Transverse colon (tissue), 4 donors: Measurements from ENCODE around the gene NEURL1. TPM values are rescaled to one million over a fixed set of nuclear protein-coding genes. Genes with fewer than 3 reads are reported as not detected.

Experiments used
- DNase-seq: peaks from one replicate; pipeline ENCODE4 v3.0.0-alpha.2; 2019
- H3K27ac ChIP-seq, 4 donors: fragments of 200-600 bp; sonication (generic); 2 replicates each; pipeline ENCODE4 v1.5.1; 2016 to 2018; ENCODE audit warnings: inconsistent platforms in 4 of 4
- H3K27me3 ChIP-seq: fragments of 200-600 bp; sonication (generic); 2 replicates; pipeline ENCODE4 v1.5.1; 2017; ENCODE audit warnings: inconsistent platforms
- H3K36me3 ChIP-seq, 4 donors: fragments of 200-600 bp; sonication (generic); 2 replicates each; pipeline ENCODE4 v1.5.1; 2017 to 2019; ENCODE audit warnings: inconsistent platforms in 4 of 4
- H3K4me1 ChIP-seq, 4 donors: fragments of 200-600 bp; sonication (generic); 2 replicates each; pipeline ENCODE4 v1.5.1; 2017 to 2020; ENCODE audit warnings: inconsistent platforms in 4 of 4
- H3K4me3 ChIP-seq, 4 donors: fragments of 200-600 bp; sonication (generic); 1 replicate in 1 of 4; 2 replicates in 3 of 4; pipeline versions ENCODE4 v1.5.1 to v1.6.1; 2017 to 2019; ENCODE audit warnings: inconsistent platforms in 4 of 4
- H3K9me3 ChIP-seq, 2 donors: fragments of 200-600 bp; sonication (generic); 2 replicates each; pipeline ENCODE4 v1.5.1; 2017 to 2019; ENCODE audit warnings: inconsistent platforms in 2 of 2
- EP300 ChIP-seq: sonication (generic); formaldehyde crosslinking; IDR thresholded peaks from one replicate; pipeline ENCODE4 v1.6.1; 2017; ENCODE audit warnings: antibody characterized with exemption, low read depth
- POLR2A ChIP-seq: fragments of 450-650 bp; IDR thresholded peaks from one replicate; pipeline ENCODE4 v1.6.1; 2016; ENCODE audit warnings: antibody characterized with exemption, mild to moderate bottlenecking, moderate library complexity
- POLR2AphosphoS5 ChIP-seq, 3 donors: sonication (generic); formaldehyde crosslinking; IDR thresholded peaks; one replicate each; pipeline ENCODE4 v1.6.1; 2016; ENCODE audit warnings: antibody characterized with exemption in 3 of 3
- WGBS, 2 donors: methylation state at CpG; one replicate each; pipeline ENCODE4 v1.1.5; 2018; ENCODE audit warnings: low coverage in 1 of 2; 5-methylcytosine and 5-hydroxymethylcytosine counted together
- in situ Hi-C, 4 donors: fragments of 200-750 bp; cut with MboI; loops; one replicate each; pipeline versions ENCODE4 v1.15.0 to v1.15.1; 2017; ENCODE audit warnings: low sequenced_read_pairs in 3 of 4, low pct_ligation_motif_present in 1 of 4, low pct_unique_long_range_greater_than_20kb in 1 of 4
- intact Hi-C: fragments of 100-400 bp; cut with DNase I; formaldehyde crosslinking; loops from one replicate; pipeline ENCODE4 v1.15.1; 2023; ENCODE audit warnings: low total_unique reads
- total RNA-seq, 4 donors: library from RNA; depleted of rRNA; stranded (reverse); fragments of >200 nt; gene quantifications; one replicate each; pipeline ENCODE4 v1.1.0, GENCODE V29; 2016
- TF ChIP-seq, protein P1 (sequence below), 5 experiments: fragments of 200-600 bp in 3 of 5; fragments of 450-650 bp in 2 of 5; sonication (generic) in 3 of 5; IDR thresholded peaks; 1 replicate in 2 of 5; 2 replicates in 3 of 5; pipeline ENCODE4 v1.5.1; 2016 to 2017; ENCODE audit warnings: antibody characterized with exemption in 5 of 5, inconsistent platforms in 3 of 5, mild to moderate bottlenecking in 2 of 5, moderate library complexity in 1 of 5

NEURL1 gene
- total RNA-seq, 4 donors from 2014 or later = 36.7 to 177 (median 55.8) TPM

DNA sequence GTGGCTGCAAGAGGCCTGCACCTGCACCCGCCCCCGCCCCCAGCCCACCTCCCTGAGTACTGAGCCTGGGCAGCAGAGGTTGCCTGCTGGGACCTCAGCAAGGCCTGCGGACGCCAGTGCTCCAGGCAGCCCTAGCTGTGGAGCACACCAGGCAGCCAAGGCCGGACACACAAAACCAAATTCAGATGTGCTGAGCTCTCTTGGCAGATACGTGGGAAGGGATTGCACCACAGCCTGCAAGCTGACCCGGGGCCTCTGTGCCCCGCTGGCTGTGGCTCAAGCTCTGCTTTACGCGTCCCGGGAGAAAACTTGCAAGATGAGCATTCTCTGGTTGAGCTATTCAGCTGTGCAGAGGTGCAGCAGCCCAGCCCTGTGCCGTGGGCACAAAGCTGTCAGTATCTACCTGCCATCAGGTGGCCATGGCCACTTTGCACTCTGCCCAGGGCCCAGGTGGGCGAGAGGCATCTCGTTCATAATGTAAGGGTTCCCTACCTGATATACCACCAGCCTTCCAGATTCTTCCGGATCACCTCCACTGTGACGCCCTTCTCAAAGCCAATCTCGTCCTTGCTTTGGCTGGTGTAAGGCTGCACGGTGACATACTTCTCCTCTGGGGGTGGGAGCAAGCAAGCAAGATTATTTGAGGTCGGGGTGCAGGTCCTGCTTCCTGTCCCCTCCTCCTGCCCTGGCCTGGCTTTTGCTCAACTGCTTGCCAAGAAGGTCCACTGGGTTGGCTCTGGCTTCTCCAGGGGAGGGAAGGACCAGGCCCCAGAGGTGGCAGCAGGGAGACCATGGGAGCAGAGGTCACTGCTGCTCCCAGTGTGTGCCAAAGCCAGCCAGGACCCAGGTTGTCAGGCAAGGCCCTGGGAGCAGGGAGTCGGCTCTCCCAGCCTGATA, 123.4 kb downstream of the NEURL1 start:
- Histone ChIP-seq H3K27me3 (no peaks in the 10 kb centered on the region), H3K27ac (peak overlapping the region; percentile 42 to 73 (median 56)), H3K9me3 (no peaks in the 10 kb centered on the region), H3K4me3 (no peak overlapping the region), H3K4me1 (peaks cover 3 to 52% (median 16%) of the 10 kb centered on the region in 4 donors), H3K36me3 (peaks cover 0 to 12% (median 0%) of the 10 kb centered on the region in 4 donors)
- intact Hi-C loops = no loop called here
- DNase-seq = peak; percentile 52
- 73 to 80% methylated on average over 1 to 18 of the region's 20 CpGs for WGBS, 2 donors
- in situ Hi-C loops = loop anchor here in 1 of 4 donors (25.0 kb wide), 1 partner anchor 245 kb away; the partner anchor contains the start of gene SH3PXD2A
- TF ChIP-seq POLR2AphosphoS5 (IDR thresholded peaks at IDR 0.05) = peak in 2 of 3 donors; percentile 19 to 49
- no peak for TF ChIP-seq POLR2A

DNA sequence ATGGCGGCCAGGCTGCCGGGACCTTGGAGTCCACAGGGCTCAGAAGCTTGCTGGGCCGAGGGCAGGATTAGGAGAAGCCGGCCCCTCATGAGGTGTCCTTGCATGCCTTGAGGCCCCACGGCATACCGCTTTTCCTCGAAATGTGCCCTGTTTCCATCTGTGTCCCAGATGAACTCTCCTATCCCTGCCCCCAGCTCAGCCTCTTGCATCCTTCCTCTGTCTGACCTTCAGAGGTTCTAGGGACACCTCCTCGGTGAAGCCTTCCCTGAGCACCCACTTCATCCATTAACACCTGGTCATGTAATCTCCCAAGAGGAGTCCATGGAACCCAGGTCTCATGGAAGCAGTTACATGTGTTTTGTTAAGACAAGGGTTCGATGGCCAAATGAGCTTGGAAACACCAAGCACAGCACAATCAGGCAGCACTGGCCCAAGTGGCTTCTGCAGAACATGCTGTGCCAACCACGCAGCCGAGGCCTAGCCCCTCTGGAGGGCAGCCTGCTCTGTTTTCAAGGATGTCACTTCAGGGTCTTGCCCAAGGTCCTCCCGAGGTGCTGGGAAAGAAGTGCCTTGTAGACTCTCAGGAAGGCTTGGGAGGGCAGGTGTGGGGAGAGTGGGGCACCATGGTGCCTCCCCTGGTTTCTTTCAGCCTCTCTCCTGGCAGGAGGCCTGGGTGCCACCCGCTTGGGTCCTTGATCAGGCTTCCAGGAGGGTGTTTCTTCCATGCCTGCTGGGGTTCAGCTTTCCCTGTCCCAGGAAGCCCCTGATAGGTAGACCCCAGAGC, 124.3 kb downstream of the NEURL1 start:
- WGBS, 2 donors = 97% methylated on average over 13 of the region's 13 CpGs; no CpG with 5 or more reads in 1 of the 2 donors
- peaks cover 0 to 7% (median 3%) of the 10 kb centered on the region in 4 donors for H3K36me3 ChIP-seq
- intact Hi-C loops (no loop called here), in situ Hi-C loops (loop anchor here in 1 of 4 donors (25.0 kb wide), 1 partner anchor 245 kb away; the partner anchor contains the start of gene SH3PXD2A)
- TF ChIP-seq EP300 (no peak), POLR2AphosphoS5 (IDR thresholded peaks at IDR 0.05) (no peak), POLR2A (no peak)
- TF ChIP-seq, protein P1, sequence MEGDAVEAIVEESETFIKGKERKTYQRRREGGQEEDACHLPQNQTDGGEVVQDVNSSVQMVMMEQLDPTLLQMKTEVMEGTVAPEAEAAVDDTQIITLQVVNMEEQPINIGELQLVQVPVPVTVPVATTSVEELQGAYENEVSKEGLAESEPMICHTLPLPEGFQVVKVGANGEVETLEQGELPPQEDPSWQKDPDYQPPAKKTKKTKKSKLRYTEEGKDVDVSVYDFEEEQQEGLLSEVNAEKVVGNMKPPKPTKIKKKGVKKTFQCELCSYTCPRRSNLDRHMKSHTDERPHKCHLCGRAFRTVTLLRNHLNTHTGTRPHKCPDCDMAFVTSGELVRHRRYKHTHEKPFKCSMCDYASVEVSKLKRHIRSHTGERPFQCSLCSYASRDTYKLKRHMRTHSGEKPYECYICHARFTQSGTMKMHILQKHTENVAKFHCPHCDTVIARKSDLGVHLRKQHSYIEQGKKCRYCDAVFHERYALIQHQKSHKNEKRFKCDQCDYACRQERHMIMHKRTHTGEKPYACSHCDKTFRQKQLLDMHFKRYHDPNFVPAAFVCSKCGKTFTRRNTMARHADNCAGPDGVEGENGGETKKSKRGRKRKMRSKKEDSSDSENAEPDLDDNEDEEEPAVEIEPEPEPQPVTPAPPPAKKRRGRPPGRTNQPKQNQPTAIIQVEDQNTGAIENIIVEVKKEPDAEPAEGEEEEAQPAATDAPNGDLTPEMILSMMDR (IDR thresholded peaks at IDR 0.05) = no peak
- H3K4me3 ChIP-seq = no peak overlapping the region
- H3K27me3 ChIP-seq = no peaks in the 10 kb centered on the region
- peaks cover 3 to 52% (median 16%) of the 10 kb centered on the region in 4 donors for H3K4me1 ChIP-seq
- peak overlapping the region; percentile 6 to 68 (median 48) for H3K27ac ChIP-seq
- H3K9me3 ChIP-seq = no peaks in the 10 kb centered on the region
- no peak for DNase-seq

DNA sequence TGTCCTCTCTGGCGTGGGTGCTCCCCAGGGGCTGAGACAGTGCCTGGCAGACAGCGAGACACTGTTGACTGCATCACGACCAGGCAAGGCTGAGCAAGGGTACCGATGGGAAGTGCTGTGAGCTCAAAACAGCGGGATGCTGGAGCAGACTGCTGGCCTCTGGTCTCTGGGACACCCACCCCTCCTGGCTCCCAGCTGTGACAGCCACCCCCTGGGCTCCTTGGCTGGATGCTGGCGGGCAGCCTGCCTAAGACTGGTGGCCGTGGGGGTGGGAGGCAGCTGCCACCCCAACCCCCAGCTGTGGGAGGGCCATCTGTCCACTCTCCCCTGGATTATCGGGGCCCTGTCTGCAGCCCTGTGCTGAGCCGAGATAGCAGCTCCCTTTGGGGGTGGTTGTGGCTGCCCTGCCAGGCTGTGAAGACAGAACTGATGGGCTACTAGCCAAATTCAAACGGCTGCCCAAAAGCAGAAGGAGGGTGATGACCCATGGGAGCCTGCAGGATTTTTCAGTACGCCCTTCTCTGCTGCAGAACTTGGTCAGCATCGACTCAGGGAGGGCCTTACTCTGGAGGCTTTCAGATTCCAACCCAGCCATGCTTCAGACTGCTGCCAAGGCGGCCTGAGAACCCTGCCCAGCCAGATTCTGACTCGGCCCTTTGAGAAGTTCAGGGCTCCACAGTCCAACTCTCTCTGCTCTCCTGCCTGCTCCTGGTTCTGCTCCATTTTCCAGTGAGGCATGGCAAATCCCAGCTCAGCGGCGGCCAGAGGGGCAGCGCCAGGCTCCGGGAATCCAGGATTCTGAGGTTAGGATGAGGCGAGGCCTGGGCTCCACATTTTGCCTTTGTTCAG, 125.3 kb downstream of the NEURL1 start:
- Histone ChIP-seq H3K27me3 (no peaks in the 10 kb centered on the region), H3K4me3 (no peak overlapping the region), H3K9me3 (no peaks in the 10 kb centered on the region), H3K27ac (peak overlapping the region; percentile 47 to 68 (median 51)), H3K36me3 (peaks cover 0 to 9% (median 2%) of the 10 kb centered on the region in 4 donors), H3K4me1 (peaks cover 3 to 52% (median 16%) of the 10 kb centered on the region in 4 donors)
- in situ Hi-C loops (loop anchor here in 1 of 4 donors (25.0 kb wide), 1 partner anchor 244 kb away; the partner anchor contains the start of gene SH3PXD2A), intact Hi-C loops (no loop called here)
- peak; percentile 27 for DNase-seq
- WGBS, 2 donors = 83% methylated on average over 18 of the region's 19 CpGs; no CpG with 5 or more reads in 1 of the 2 donors
- TF ChIP-seq POLR2AphosphoS5 (IDR thresholded peaks at IDR 0.05) (no peak), POLR2A (no peak), EP300 (no peak)
- TF ChIP-seq, protein P1 (IDR thresholded peaks at IDR 0.05) = no peak
